Activated CD8-positive, alpha-beta memory T cell treated with anti-CD3 and anti-CD28 coated beads, Interleukin-2, amount 10 ng/mL, durations not matched to agents 7 days and 5 days (primary cell): ENCODE measurements around the gene FAM13A. TPM values are rescaled to one million over a fixed set of nuclear protein-coding genes. Genes with fewer than 3 reads are reported as not detected.
"Not testable (repeated sequence)": the region's sequence is repeated elsewhere in the genome, so short reads cannot be mapped to it uniquely, and the experiment has no call there.

Source experiments
- ATAC-seq: fragments of 150-1000 bp; cut with Tn5 transposase; one replicate; pipeline ENCODE4 v1.10.0; 2021; ENCODE audit warnings: moderate library complexity
- CTCF ChIA-PET: fragments of 350-600 bp; sonication (Branson Sonifier 250); formaldehyde crosslinking; loops from one replicate; lab custom pipeline; 2021; ENCODE audit warnings: antibody characterized with exemption; lab: Charles Lee
- DNase-seq: peaks from one replicate; pipeline ENCODE4 v3.0.0-alpha.2; 2020
- H3K27ac Mint-ChIP-seq: one replicate; pipeline ENCODE4 v1.8.0; 2021; ENCODE audit warnings: mild to moderate bottlenecking, mixed read lengths
- H3K27me3 Mint-ChIP-seq: one replicate; pipeline ENCODE4 v1.8.0; 2021; ENCODE audit warnings: mixed read lengths
- H3K36me3 Mint-ChIP-seq: one replicate; pipeline ENCODE4 v1.8.0; 2021; ENCODE audit warnings: mild to moderate bottlenecking, mixed read lengths
- H3K4me1 Mint-ChIP-seq: one replicate; pipeline ENCODE4 v1.8.0; 2021; ENCODE audit warnings: mixed read lengths
- H3K4me3 Mint-ChIP-seq: one replicate; pipeline ENCODE4 v1.8.0; 2021; ENCODE audit warnings: mild to moderate bottlenecking, moderate library complexity, mixed read lengths
- H3K9me3 Mint-ChIP-seq: one replicate; pipeline ENCODE4 v1.8.0; 2022; ENCODE audit warnings: low read depth, mixed read lengths
- total RNA-seq, 2 experiments: library from RNA; stranded (reverse); gene quantifications; one replicate each; pipeline ENCODE4 v1.2.3, GENCODE V29; 2021

The FAM13A gene
- total RNA-seq, 2 experiments from 2014 or later = 1.8 to 7.2 TPM

DNA sequence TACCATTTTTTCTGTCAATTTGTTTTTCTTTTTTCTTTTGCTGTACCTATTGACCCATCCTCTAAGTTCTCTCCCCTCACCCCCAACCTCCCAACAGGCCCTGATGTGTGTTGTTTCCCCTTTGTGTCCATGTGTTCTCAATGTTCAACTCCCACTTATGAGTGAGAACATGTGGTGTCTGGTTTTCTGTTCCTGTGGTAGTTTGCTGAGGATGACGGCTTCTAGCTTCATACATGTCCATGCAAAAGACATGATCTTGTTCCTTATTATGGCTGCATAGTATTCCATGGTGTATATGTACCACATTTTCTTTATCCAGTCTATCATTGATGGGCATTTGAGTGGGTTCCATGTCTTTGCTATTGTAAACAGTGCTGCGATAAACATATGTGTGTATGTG lies 859 bp upstream of the FAM13A start:
- H3K9me3 Mint-ChIP-seq, CTCF ChIA-PET, H3K27ac Mint-ChIP-seq, ATAC-seq, DNase-seq, H3K4me1 Mint-ChIP-seq, H3K4me3 Mint-ChIP-seq, H3K36me3 Mint-ChIP-seq: not testable (repeated sequence)
- H3K27me3 Mint-ChIP-seq = peaks cover 11% of the 10 kb centered on the region

DNA sequence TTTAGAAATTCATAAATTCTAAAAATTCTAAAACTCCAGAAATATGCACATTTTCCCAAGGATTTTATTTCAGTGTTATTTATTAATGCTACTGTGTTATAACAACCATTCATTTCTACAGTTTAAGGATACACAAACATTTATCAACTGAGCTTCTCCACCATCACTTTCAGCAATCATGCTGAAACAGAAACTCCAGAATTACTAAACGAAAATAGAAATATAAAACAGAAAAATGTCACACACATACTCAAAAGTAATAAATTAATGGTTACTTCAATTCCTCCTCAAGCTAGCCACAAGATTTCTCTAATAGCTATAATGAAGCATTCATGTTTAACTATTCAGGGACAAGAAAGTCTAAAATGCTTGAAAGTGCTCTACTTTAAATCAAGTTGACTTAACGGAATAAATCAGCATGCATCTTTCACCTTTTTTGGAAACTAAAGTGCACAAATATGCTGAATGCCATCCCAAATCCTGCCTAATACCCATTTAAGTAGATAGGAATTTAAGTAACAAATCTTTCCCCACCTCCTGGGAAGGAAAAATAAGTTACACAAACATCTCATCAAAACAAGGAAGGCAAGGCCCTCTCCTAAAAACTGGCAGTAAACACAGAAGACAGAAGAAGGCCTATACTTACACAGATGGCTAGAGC lies 563 bp downstream of the FAM13A start:
- ATAC-seq (no peak), DNase-seq (no peak)
- H3K4me1 Mint-ChIP-seq = peaks cover 8% of the 10 kb centered on the region
- CTCF ChIA-PET = no interaction called here
- H3K27me3 Mint-ChIP-seq = peaks cover 12% of the 10 kb centered on the region
- H3K27ac Mint-ChIP-seq = no peak overlapping the region
- H3K4me3 Mint-ChIP-seq = no peak overlapping the region
- no peaks in the 10 kb centered on the region for H3K9me3 Mint-ChIP-seq
- peaks cover 1% of the 10 kb centered on the region for H3K36me3 Mint-ChIP-seq

DNA sequence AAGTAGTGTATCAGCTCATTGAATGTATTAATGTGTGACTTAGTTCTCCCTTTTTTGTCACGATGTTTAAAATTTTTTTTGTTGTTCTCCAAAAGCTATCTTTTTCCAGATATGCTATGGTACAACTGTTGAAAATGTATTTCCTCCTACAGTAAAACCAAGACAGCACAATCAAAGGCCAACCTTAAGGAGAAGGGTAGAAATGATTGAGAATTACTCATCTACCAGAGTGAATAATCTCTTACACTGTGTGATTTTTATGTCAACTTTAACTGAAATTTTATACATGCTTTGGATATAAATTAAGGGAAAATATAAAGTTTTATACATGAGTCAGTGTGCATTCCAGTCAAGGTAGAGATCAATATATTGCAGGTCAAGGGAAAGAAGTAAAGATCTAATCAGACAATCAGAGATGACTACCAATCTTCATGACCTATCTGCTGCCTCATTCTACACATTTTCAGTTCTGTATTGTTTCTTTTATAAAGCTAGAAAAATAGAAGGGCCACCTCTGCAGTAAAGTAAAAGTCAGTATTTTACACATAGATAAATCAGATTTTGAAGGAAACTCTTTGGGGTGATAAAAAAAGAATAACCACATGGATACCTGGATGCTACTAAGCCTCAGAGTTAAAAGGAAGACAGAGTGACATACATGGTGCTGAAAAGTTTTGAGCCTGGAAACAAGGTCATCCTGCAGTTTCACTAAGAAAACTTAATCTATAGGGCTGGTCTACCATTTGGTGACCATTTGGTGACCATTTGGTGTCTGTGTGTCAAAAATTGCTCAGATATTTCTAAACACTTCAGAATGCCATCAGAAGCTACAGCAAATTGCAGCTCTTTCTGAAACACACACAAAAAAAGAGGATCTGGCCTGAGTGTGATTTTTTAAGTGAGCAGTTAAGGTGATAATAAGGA lies 1.6 kb downstream of the FAM13A start:
- Mint-ChIP-seq H3K27ac (no peak overlapping the region), H3K4me1 (peaks cover 8% of the 10 kb centered on the region), H3K4me3 (no peak overlapping the region), H3K36me3 (peaks cover 1% of the 10 kb centered on the region), H3K9me3 (no peaks in the 10 kb centered on the region), H3K27me3 (peaks cover 9% of the 10 kb centered on the region)
- DNase-seq (no peak), ATAC-seq (peak; percentile 42)
- CTCF ChIA-PET = interaction anchor here (0.5 to 1.2 kb wide), 2 partner anchors 13 to 104 kb away, joined by 3 to 4 read pairs; no protein-coding TSS in a partner anchor

DNA sequence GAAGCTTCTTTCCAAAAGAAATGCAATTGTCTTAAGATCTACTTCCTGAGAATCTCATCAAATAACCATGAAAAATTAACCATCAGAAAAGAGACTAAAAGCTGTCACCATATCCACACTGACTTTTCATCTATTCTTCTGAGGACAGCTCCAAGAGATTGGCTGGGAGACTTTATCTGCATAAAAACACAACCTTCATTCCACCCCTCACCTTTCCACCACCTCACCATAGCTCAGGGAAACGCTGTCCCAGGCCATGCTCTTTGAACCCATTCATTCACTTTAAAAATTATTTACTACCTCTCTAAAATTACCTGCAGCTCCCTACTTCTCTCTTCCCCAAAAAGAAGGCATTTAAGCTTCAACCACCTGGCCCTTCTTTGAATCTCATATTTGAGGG lies 2.4 kb downstream of the FAM13A start:
- no peaks in the 10 kb centered on the region for H3K9me3 Mint-ChIP-seq
- CTCF ChIA-PET = interaction anchor here (1.2 kb wide), 1 partner anchor 13 kb away, joined by 4 read pairs; no protein-coding TSS in a partner anchor
- H3K4me3 Mint-ChIP-seq = no peak overlapping the region
- no peak overlapping the region for H3K27ac Mint-ChIP-seq
- H3K36me3 Mint-ChIP-seq = peaks cover 1% of the 10 kb centered on the region
- no peak for ATAC-seq
- no peak for DNase-seq
- H3K4me1 Mint-ChIP-seq = peaks cover 8% of the 10 kb centered on the region
- H3K27me3 Mint-ChIP-seq = peaks cover 7% of the 10 kb centered on the region

DNA sequence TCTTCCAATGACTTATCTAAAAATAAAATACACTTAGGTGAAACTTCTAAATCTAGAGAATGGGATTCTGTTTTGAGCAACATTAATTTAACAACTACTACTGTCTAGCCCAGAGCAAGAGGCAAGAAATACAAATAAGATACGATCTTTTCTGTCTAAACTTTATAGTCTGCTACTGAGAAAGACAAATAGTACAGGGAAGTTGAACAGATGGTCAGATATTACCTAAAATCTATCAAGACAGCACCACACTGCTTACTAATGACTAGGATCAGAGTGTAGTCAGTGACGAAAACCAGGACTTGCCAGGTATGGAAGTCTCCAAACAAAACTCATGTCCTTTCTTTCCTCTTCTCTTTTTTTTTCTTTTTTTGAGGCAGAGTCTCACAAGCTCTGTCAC lies 7.1 kb downstream of the FAM13A start:
- Mint-ChIP-seq H3K4me1 (peaks cover 2% of the 10 kb centered on the region), H3K27me3 (peaks cover 7% of the 10 kb centered on the region), H3K27ac (no peak overlapping the region), H3K4me3 (no peak overlapping the region), H3K9me3 (no peaks in the 10 kb centered on the region), H3K36me3 (no peaks in the 10 kb centered on the region)
- CTCF ChIA-PET = no interaction called here
- DNase-seq = no peak
- ATAC-seq = no peak

DNA sequence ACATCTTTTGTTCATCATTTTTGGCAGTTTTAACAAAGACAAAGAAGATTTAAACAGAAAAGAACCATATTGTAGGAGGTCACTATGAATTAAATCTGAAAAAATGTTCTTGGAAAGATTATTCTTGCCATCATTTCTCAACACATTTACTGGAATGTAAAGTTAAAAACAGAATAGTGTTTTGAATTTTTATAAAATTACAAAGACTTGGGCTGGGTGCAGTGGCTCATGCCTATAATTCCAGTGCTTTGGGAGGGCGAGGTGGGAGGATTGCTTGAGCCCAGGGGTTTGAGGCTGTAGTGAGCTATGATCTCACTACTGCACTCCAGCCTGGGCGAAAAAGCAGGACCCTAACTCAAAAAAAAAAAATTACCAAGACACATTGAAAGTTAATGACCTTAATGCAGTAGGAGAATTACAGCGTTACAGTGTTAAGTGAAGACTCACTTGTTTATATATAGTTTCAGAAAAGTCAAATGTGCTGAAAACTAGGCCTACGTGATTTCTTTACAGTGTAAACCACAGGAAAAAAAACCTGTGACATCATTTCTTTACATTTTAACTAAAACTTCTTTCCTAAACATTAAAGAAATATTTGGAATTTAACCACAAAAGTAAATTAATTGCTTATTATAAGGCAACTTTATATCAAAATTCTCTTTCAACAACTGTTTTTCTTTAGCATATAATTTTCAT lies 7.9 kb downstream of the FAM13A start:
- no peaks in the 10 kb centered on the region for H3K4me1 Mint-ChIP-seq
- CTCF ChIA-PET = no interaction called here
- no peaks in the 10 kb centered on the region for H3K36me3 Mint-ChIP-seq

DNA sequence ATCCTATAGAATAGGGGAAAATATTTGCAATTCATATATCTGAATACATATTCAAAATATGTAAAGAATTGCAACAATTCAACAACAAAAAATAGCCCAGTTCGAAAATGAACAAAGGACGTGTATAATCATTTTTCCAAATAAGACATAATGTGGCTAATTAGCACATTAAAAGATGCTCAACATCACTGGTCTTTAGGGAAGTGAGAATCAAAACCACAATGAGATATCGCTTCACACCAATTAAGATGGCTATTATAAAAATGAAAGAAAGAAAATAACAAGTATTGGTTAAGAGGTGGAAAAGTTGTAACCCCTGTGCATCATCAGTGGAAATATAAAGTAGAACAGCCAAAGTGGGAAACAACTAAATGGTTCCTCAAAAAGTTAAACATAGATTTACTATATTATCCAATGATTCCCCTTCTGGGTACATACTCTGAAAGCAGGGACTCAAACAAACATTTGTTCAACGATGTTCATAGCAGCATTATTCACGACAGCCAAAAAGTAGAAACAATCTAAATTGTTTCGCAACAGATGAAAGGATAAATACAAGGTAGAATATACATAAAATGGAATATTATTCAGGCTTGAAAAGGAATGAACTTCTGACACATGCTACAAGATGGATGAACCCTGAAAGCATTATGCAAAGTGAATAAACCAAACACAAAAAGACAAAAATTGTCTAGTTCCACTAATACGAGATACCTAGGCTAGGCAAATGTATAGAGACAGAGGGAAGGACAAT lies 12.7 kb downstream of the FAM13A start:
- H3K27me3 Mint-ChIP-seq = peaks cover 15% of the 10 kb centered on the region
- CTCF ChIA-PET = no interaction called here
- no peaks in the 10 kb centered on the region for H3K4me1 Mint-ChIP-seq
- no peak overlapping the region for H3K4me3 Mint-ChIP-seq
- no peaks in the 10 kb centered on the region for H3K36me3 Mint-ChIP-seq
- ATAC-seq (no peak), DNase-seq (no peak)
- H3K9me3 Mint-ChIP-seq = no peaks in the 10 kb centered on the region
- H3K27ac Mint-ChIP-seq = no peak overlapping the region

More for the DNA sequence above, 7.9 kb downstream of the FAM13A start:
- Mint-ChIP-seq H3K9me3 (no peaks in the 10 kb centered on the region), H3K4me3 (no peak overlapping the region), H3K27me3 (peaks cover 9% of the 10 kb centered on the region), H3K27ac (no peak overlapping the region)
- no peak for ATAC-seq
- DNase-seq = no peak

DNA sequence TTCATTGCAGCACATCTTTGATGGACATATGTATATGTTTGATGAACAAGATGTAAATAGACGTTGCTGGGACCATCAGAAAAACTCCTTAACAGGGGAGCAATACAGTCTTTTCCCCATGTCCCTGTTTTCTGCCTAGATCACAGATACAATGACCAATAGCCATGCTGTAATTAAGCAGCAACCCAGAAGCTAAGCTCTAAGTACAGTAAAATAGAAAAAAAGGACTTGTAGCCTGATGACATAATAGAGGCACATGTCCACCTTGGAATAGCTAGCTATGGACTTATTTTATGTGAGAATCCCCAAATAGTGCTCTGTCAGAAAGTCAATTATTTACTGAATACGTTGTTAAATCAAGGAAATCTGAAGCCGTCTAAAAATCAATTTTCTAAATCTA lies 14.9 kb downstream of the FAM13A start:
- Mint-ChIP-seq H3K36me3 (peaks cover 1% of the 10 kb centered on the region), H3K4me3 (no peak overlapping the region), H3K4me1 (no peaks in the 10 kb centered on the region), H3K27me3 (peaks cover 13% of the 10 kb centered on the region), H3K9me3 (no peaks in the 10 kb centered on the region), H3K27ac (no peak overlapping the region)
- DNase-seq (no peak), ATAC-seq (no peak)
- CTCF ChIA-PET = no interaction called here

DNA sequence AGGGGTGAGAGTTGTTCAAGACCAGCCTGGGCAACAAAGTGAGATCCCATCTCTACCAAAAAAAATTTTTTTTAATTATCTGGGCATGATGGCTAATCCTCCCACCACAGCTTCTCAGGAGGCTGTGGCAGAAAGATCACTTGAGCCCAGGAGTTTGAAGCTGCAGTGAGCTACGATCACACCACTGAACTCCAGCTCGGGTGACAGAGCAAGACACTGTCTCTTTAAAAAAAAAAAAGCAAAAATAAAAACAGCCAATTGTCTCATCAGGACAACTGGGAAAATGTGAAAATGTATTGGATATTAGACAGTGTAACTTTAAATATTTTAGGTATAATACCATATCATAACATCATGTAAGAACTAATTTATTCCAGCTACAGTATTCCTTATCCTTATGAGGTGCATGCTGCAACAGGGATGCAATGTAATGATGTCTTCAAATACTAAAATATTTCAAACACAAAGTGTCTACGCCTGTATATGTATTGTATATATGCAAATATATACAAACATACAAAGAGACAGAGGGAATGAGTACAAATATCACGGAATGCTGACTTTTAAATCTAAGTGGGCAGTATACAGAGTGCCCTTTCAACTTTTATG lies 17.2 kb downstream of the FAM13A start:
- Mint-ChIP-seq H3K4me1 (no peaks in the 10 kb centered on the region), H3K27ac (no peak overlapping the region), H3K9me3 (peaks cover 7% of the 10 kb centered on the region), H3K4me3 (no peak overlapping the region), H3K36me3 (peaks cover 1% of the 10 kb centered on the region), H3K27me3 (peaks cover 13% of the 10 kb centered on the region)
- DNase-seq (no peak), ATAC-seq (no peak)
- CTCF ChIA-PET = no interaction called here

DNA sequence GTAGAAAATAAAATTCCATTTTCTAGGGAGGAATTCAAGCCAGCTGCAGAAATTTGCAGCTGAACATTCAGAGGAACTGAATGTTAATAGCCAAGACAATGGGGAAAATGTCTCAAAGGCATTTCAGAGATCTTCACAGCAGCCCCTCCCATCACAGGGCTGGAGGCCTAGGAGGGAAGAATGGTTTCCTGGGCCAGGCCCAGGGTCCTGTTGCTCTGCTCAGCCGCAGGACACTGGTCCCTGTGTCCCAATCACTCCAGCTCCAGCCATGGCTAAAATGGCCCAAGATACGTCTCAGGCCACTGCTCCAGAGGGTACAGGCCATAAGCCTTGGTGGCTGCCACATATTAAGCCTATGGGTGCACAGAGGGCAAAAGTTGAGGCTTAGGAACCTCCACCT lies 20.4 kb downstream of the FAM13A start:
- DNase-seq (no peak), ATAC-seq (no peak)
- peaks cover 8% of the 10 kb centered on the region for H3K9me3 Mint-ChIP-seq
- H3K4me3 Mint-ChIP-seq = no peak overlapping the region
- H3K27ac Mint-ChIP-seq = no peak overlapping the region
- H3K27me3 Mint-ChIP-seq = no peaks in the 10 kb centered on the region
- CTCF ChIA-PET = no interaction called here
- peaks cover 3% of the 10 kb centered on the region for H3K36me3 Mint-ChIP-seq
- H3K4me1 Mint-ChIP-seq = no peaks in the 10 kb centered on the region

DNA sequence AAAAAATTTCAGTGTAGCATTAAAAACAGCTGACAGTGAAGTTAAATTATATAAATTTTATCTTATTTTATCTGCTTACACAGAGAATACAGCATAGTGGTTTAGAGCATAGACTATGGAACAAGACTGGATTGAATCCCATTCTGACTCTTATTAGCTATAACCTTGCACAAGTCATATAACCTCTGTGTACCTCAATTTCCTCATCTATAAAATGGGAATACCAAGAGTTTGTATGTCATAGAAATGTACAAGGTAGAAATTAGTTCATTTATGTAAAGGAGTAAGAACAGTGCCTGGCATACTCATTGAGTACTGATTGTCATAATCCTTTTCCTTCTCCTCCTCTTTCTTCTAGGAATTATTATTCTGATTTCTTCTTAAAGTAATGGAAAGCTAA lies 25.7 kb downstream of the FAM13A start:
- ATAC-seq (no peak), DNase-seq (no peak)
- H3K4me1 Mint-ChIP-seq = no peaks in the 10 kb centered on the region
- peaks cover 2% of the 10 kb centered on the region for H3K36me3 Mint-ChIP-seq
- H3K27me3 Mint-ChIP-seq = peaks cover 6% of the 10 kb centered on the region
- peaks cover 8% of the 10 kb centered on the region for H3K9me3 Mint-ChIP-seq
- no peak overlapping the region for H3K27ac Mint-ChIP-seq
- no peak overlapping the region for H3K4me3 Mint-ChIP-seq
- CTCF ChIA-PET = no interaction called here

DNA sequence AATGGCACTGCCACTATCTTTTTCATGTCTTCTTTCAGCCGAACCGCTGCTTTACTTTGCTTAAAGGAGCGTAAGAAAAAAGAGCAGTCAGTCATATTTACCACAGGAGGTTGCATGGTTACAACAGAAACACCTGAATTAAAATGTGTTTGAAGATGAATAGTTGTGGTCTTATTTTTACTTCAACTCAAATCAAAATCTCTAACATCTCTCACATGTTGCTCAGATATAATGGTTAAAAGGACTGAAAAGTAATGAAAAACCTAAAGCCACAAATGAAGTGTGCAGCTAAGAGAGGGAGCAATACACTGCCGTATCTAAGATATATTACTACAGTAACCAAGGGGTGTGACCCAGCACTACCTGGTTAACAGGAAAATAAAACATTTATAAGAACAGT lies 27.4 kb downstream of the FAM13A start:
- Mint-ChIP-seq H3K4me3 (no peak overlapping the region), H3K27ac (no peak overlapping the region), H3K27me3 (peaks cover 6% of the 10 kb centered on the region), H3K9me3 (no peaks in the 10 kb centered on the region), H3K4me1 (no peaks in the 10 kb centered on the region), H3K36me3 (peaks cover 2% of the 10 kb centered on the region)
- CTCF ChIA-PET = interaction anchor here (0.9 kb wide), 1 partner anchor 211 kb away, joined by 3 read pairs; no protein-coding TSS in a partner anchor
- ATAC-seq (no peak), DNase-seq (no peak)
